ENCODE data around the gene TNFRSF12A. TPM values are rescaled to one million over a fixed set of nuclear protein-coding genes. Genes with fewer than 3 reads are reported as not detected.

TNFRSF12A gene
- total and polyA plus RNA-seq, 2 of the 13 experiments (the other 11 are each of a cell fraction or from before 2014, with no cell fraction given): 61.9 to 66.0 TPM

DNA sequence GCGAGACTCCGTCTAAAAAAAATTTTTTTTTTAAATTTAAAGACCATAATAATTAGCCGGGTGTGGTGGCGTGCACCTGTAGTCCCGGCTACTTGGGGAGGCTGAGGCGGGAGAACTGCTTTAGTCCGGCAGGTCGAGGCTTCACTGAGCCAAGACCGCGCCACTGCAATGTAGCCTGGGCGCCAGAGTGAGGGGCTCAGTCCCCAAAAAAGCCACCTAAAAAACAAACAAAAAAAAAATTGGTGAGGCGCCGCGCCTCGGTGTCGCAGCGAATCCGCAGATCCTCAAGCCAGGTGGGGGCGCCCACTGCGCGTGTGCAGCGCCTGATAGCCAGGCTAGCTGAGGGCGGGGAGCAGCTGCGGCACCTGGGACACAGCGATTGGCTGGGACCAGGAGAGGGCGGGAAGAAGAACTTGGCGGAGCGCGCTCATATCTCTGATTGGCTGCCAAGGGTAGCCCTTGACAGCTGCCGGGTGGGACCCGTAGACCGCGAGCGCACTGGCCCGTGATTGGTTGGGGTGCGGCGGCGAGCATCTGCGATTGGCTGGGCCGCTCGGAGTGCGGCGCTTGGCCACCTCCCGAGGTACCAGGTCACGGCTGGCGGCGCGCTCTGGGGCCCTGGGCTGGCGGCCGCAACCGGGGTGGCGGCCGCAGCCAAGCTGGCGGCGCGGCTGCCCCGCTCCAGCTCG lies 16.4 kb upstream of the TNFRSF12A start (continued):
- TF ChIP-seq, protein P1, sequence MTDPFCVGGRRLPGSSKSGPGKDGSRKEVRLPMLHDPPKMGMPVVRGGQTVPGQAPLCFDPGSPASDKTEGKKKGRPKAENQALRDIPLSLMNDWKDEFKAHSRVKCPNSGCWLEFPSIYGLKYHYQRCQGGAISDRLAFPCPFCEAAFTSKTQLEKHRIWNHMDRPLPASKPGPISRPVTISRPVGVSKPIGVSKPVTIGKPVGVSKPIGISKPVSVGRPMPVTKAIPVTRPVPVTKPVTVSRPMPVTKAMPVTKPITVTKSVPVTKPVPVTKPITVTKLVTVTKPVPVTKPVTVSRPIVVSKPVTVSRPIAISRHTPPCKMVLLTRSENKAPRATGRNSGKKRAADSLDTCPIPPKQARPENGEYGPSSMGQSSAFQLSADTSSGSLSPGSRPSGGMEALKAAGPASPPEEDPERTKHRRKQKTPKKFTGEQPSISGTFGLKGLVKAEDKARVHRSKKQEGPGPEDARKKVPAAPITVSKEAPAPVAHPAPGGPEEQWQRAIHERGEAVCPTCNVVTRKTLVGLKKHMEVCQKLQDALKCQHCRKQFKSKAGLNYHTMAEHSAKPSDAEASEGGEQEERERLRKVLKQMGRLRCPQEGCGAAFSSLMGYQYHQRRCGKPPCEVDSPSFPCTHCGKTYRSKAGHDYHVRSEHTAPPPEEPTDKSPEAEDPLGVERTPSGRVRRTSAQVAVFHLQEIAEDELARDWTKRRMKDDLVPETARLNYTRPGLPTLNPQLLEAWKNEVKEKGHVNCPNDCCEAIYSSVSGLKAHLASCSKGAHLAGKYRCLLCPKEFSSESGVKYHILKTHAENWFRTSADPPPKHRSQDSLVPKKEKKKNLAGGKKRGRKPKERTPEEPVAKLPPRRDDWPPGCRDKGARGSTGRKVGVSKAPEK (CRISPR knock-in tag; IDR thresholded peaks at IDR 0.05; ENCODE audit: borderline replicate concordance): no peak
- TF ChIP-seq, protein P2, sequence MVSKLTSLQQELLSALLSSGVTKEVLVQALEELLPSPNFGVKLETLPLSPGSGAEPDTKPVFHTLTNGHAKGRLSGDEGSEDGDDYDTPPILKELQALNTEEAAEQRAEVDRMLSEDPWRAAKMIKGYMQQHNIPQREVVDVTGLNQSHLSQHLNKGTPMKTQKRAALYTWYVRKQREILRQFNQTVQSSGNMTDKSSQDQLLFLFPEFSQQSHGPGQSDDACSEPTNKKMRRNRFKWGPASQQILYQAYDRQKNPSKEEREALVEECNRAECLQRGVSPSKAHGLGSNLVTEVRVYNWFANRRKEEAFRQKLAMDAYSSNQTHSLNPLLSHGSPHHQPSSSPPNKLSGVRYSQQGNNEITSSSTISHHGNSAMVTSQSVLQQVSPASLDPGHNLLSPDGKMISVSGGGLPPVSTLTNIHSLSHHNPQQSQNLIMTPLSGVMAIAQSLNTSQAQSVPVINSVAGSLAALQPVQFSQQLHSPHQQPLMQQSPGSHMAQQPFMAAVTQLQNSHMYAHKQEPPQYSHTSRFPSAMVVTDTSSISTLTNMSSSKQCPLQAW (CRISPR knock-in tag; IDR thresholded peaks at IDR 0.05): peak; percentile 72; the same call in 1 of the 2 replicates
- TF ChIP-seq ARNTL (CRISPR knock-in tag; IDR thresholded peaks at IDR 0.05) (0 out of 2 replicates have a peak, but pooled peaks have one; percentile 46), SP1 (IDR thresholded peaks at IDR 0.05) (no peak), SP1 (CRISPR knock-in tag; IDR thresholded peaks at IDR 0.05) (peak; percentile 85), KDM2A (CRISPR knock-in tag; IDR thresholded peaks at IDR 0.05; ENCODE audit: borderline replicate concordance, low read depth) (peak; percentile 92), HOXA3 (CRISPR knock-in tag; IDR thresholded peaks at IDR 0.05) (peak; percentile 48; the same call in 1 of the 2 replicates), ZNF660 (CRISPR knock-in tag; IDR thresholded peaks at IDR 0.05; ENCODE audit: borderline replicate concordance, low read depth) (no peak), FOXP1 (IDR thresholded peaks at IDR 0.05) (no peak), FOXP1 (CRISPR knock-in tag; IDR thresholded peaks at IDR 0.05) (0 out of 2 replicates have a peak, but pooled peaks have one; percentile 13)
- TF ChIP-seq, protein P3, sequence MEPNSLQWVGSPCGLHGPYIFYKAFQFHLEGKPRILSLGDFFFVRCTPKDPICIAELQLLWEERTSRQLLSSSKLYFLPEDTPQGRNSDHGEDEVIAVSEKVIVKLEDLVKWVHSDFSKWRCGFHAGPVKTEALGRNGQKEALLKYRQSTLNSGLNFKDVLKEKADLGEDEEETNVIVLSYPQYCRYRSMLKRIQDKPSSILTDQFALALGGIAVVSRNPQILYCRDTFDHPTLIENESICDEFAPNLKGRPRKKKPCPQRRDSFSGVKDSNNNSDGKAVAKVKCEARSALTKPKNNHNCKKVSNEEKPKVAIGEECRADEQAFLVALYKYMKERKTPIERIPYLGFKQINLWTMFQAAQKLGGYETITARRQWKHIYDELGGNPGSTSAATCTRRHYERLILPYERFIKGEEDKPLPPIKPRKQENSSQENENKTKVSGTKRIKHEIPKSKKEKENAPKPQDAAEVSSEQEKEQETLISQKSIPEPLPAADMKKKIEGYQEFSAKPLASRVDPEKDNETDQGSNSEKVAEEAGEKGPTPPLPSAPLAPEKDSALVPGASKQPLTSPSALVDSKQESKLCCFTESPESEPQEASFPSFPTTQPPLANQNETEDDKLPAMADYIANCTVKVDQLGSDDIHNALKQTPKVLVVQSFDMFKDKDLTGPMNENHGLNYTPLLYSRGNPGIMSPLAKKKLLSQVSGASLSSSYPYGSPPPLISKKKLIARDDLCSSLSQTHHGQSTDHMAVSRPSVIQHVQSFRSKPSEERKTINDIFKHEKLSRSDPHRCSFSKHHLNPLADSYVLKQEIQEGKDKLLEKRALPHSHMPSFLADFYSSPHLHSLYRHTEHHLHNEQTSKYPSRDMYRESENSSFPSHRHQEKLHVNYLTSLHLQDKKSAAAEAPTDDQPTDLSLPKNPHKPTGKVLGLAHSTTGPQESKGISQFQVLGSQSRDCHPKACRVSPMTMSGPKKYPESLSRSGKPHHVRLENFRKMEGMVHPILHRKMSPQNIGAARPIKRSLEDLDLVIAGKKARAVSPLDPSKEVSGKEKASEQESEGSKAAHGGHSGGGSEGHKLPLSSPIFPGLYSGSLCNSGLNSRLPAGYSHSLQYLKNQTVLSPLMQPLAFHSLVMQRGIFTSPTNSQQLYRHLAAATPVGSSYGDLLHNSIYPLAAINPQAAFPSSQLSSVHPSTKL (CRISPR knock-in tag; IDR thresholded peaks at IDR 0.05): peak; percentile 28; the same call in 1 of the 2 replicates
- TF ChIP-seq, protein P4, sequence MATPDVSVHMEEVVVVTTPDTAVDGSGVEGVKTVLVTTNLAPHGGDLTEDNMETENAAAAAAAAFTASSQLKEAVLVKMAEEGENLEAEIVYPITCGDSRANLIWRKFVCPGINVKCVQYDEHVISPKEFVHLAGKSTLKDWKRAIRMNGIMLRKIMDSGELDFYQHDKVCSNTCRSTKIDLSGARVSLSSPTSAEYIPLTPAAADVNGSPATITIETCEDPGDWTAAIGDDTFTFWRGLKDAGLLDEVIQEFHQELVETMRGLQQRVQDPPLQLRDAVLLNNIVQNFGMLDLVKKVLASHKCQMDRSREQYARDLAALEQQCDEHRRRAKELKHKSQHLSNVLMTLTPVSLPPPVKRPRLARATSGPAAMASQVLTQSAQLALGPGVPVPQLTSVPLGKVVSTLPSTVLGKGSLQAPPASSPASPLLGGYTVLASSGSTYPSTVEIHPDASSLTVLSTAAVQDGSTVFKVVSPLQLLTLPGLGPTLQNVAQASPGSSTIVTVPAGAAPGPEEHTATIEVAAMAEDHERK (CRISPR knock-in tag; IDR thresholded peaks at IDR 0.05; ENCODE audit: low read depth): no peak
- TF ChIP-seq, protein P5, sequence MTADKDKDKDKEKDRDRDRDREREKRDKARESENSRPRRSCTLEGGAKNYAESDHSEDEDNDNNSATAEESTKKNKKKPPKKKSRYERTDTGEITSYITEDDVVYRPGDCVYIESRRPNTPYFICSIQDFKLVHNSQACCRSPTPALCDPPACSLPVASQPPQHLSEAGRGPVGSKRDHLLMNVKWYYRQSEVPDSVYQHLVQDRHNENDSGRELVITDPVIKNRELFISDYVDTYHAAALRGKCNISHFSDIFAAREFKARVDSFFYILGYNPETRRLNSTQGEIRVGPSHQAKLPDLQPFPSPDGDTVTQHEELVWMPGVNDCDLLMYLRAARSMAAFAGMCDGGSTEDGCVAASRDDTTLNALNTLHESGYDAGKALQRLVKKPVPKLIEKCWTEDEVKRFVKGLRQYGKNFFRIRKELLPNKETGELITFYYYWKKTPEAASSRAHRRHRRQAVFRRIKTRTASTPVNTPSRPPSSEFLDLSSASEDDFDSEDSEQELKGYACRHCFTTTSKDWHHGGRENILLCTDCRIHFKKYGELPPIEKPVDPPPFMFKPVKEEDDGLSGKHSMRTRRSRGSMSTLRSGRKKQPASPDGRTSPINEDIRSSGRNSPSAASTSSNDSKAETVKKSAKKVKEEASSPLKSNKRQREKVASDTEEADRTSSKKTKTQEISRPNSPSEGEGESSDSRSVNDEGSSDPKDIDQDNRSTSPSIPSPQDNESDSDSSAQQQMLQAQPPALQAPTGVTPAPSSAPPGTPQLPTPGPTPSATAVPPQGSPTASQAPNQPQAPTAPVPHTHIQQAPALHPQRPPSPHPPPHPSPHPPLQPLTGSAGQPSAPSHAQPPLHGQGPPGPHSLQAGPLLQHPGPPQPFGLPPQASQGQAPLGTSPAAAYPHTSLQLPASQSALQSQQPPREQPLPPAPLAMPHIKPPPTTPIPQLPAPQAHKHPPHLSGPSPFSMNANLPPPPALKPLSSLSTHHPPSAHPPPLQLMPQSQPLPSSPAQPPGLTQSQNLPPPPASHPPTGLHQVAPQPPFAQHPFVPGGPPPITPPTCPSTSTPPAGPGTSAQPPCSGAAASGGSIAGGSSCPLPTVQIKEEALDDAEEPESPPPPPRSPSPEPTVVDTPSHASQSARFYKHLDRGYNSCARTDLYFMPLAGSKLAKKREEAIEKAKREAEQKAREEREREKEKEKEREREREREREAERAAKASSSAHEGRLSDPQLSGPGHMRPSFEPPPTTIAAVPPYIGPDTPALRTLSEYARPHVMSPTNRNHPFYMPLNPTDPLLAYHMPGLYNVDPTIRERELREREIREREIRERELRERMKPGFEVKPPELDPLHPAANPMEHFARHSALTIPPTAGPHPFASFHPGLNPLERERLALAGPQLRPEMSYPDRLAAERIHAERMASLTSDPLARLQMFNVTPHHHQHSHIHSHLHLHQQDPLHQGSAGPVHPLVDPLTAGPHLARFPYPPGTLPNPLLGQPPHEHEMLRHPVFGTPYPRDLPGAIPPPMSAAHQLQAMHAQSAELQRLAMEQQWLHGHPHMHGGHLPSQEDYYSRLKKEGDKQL (CRISPR knock-in tag; IDR thresholded peaks at IDR 0.05; ENCODE audit: low read depth): no peak

Measured in HepG2 (cell line).